HG02970 (cell line): Measurements from ENCODE around the gene ACD.
"Not testable (repeated sequence)": the region's sequence is repeated elsewhere in the genome, so short reads cannot be mapped to it uniquely, and the experiment has no call there.

Experiments
- ATAC-seq: cut with Tn5 transposase; IDR thresholded peaks from one replicate; pipeline ENCODE4 v1.9.1; 2021; ENCODE audit warnings: mild to moderate bottlenecking, moderate library complexity, moderate number of reproducible peaks; ENCODE audit not compliant: unreplicated experiment, low FRiP score

The ACD gene

DNA sequence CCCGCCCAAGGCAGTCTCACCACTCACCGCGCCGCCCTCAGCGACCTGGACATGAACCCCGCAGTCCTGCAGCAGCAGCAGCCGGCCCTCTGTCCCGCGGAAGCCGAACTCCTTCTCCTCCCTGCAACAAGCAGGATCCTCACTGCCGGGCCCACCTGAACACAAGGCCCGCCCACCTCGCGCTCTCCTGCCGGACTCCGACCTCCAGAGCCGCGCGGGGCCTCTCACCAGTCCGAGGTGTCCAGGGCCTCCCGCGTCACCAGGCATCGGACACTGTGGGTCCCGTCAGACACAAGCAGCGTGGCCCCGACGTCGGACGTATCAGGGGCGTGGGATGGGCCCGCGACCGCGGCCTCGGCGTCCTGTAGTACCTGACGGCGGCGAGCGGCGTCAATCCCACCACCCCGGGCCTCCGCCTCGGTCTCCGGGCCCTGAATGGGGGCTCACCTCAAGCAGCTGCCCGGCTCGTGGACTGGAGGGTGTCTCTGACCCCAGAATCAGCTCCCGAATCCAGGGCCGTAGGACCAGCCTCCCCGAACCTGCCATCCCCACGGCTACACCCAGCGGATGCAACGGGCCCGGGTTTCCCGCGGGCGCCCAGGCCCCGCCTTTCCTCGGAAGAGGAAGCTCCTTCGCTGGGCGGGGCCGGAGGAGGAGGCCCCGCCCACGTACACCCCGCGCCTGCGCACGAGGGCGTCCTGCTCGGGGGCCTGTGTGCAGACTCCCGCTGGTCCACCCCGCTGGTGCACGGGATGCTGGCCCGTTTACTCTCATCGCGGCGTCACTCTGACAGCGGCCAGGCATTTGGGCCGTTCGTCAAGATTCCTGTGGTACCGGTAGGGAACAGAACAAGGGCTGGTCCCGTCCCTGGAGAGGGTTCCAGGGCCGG lies at the start of gene ACD:
Gene ACD (minus strand): TSS at position 586 of the 889 bp plus-strand sequence. CDS start 40 bp downstream, at position 546.
- peak; percentile 63 for ATAC-seq

DNA sequence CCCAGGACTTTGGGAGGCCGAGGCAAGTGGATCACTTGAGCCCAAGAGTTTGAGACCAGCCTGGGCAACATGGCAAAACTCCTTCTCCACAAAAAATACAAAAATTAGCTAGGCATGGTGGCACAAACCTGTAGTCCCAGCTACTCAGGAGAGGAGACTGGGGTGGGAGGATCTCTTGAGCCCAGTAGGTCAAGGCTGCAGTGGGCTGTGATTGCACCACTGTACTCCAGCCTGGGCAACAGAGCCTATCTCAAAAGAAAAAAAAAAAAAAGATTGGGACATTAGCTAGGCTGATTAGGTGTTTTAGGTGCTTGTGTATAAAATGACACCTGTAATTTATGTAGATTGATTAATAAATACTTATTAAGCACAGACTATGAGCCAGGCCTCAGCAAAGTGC lies 49.0 kb upstream of the ACD start:
- no peak for ATAC-seq

DNA sequence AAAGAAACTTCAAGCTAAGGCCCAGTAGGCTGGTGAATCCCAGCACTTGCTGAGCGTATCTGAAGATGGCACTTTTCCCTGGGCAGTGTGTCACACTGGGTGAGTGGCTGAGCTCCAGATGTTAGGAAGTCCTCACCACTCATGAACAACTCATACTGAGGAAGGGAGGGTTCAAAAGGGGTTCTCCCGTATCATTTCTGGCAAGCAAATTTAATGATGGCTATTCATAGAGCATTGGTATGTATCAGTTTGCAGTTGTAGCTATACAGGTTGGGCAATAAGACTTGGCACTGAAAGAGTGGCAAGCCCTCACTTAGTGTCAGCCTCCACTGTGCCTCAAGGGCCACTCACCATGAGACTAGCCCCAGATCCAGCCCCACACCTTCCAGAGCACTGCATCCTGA lies 48.3 kb upstream of the ACD start:
- no peak for ATAC-seq

DNA sequence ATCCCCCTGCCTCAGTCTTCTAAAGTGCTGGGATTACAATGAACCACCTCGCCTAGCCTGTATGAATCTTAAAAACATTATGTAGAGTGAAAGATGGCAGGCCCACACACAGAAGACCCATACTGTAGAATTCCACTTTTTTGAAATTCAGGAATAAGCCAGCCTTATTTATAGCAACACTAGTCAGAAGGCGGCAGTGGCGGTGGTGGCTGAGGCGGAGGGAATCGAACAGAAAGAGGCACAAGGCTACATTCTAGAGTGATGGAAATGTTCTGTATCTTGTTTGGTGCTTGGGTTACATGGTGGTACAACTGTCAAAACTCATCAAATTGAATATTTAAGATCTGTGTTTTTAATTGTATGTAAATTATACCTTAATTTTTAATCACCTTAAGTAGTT lies 47.7 kb upstream of the ACD start:
- no peak for ATAC-seq

DNA sequence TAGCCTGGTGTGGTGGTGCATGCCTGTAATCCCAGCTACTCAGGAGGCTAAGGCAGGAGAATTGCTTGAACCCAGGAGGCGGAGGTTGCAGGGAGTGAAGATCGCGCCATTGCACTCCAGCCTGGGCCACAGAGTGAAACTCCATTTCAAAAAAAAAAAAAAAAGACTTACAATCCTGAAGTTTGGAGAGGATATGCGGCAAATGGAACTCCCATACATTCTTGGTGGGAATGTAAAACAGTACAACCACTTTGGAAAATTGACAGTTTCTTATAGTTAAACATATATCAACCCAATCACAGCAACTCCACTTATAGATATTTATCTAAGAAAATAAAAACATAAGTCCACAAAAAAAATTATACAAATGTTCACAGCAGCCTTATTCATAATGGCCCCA lies 47.1 kb upstream of the ACD start:
- no peak for ATAC-seq

DNA sequence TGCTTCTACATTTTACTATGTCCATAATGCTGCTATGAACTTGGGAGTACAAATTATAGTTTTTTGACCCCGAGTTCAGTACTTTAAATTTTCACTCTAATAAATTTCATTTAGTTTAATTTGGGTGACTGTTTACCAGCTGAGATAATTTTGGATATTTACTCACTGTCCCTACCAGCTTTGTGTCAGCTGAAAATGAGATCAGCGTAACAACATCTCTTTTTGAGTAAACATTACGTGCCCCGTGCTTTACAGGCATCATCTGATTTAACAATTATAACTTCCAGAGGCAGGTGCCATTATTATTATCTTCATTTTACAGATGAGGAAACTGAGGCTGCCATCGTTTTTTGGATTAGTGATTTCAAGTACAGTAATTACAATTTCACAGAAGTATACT lies 44.0 kb upstream of the ACD start:
- ATAC-seq, result no peak

DNA sequence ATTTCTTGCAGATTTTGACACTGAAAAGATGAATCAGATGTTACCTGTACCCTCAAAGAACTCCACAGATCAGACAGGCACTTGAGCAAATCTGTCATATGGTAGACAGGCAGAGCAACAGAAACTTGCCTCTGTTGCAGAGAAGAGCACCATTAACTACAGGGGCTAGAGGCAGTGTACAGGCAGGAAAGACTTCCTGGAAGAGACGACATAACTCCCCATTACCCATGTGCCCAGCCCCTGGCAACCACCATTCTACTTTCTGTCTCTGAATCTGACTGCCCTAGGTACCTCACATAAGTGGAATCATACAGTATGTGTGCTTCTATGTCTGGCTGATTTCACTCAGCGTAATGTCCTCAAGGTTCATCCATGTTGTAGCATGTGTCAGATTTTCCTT lies 43.6 kb upstream of the ACD start:
- no peak for ATAC-seq

DNA sequence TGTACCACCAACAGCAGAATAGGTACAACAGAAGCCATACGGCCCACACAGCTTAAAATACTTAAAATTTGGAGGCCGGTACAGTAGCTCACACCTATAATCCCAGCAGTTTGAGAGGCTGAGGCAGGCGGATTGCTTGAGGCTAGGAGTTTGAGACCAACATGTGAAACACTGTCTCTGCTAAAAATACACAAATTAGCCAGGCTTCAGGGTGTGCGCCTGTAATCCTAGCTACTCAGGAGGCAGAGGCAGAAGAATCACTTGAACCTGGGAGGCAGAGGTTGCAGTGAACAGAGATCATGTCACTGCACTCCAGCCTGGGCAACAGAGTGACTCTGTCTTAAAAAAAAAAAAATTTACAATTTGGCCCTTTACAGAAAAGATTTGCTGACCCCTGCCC lies 42.1 kb upstream of the ACD start:
- ATAC-seq, result no peak

DNA sequence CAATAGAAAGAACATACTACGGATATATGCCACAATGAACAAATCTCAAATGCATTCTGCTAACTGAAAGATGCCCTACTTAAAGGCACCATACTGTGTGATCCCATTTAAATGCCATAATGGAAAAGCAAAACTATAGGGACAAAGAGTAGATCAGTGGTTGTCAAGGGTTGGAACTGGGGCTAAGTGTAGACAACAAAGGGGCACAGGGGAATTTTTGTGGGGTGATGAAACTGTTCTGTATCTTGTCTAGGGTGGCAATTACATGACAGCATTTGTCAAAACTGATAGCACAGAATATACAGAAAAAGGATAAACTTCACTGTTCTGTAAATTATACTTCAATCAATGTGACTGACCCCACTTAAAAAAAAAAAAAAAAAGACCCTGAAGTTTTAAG lies 41.4 kb upstream of the ACD start:
- no peak for ATAC-seq

DNA sequence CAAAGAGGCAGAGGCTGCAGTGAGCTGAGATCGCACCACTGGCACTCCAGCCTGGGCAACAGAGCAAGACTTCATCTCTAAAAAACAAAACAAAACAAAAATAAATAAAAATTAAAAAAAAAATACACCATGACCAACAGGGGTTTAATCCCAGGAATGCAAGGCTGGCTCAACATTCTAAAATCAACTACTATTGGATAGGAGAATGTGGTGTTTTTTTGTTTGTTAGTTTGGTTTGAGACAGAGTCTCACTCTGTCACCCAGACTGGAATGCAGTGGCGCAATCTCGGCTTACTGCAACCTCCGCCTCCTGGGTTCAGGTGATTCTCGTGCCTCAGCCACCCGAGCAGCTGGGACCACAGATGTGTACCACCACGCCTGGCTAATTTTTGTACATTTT lies 39.2 kb upstream of the ACD start:
- ATAC-seq, result no peak

DNA sequence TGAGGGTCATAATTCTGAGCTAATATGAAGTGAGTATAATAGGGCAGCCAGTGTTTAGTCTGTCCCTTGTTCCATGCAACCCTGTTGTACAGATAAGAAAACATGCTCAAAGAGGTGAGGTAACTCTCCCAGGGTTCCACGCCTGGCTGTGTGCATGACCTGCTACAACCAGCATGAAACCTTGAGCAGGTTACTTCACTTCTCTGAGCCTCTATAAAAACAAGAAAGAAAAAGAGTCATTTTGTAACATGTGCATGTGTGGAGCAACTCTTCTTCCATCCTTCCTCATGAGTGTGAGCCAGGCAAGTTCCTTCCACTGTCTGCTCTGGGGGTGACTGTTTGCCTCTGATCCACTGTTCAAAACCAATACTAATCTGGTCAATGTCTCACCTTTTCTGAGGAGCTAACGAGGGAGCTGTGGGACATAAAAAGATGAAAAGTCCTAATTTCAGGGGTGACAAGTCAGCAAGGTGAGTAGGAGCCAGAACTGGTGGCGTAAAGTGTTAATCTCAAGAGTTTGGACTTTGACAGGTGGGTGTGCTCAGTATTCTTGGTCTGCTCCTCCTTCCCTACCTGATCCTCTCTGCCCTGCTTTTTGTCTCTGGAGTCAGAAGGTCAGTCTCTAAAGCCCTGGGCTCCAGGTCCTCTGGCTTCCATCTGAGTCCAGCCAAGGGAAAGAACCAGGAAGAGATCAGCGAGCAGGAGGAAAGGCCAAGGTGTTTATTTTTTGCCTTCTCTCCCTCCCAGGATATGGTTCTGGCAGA lies 37.5 kb upstream of the ACD start:
- no peak for ATAC-seq

DNA sequence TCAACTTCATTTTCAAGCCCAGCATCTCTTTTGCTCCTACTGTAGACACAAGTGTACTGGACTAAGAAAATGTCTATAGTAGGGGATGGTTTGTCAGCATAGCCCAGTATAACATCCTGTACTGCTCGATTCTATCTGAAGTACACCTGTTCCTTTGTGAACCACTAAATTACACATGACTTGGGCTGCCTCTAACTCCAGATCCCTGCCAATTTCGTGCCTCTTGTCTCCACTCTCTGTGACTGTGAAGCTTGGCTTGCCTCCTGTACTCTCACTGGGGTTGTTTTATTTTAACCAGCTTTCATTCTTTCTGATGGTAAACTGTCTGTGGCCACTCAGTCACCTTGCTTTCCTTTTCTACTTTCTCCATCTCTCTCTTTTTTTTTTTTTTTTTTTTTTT lies 34.6 kb upstream of the ACD start:
- no peak for ATAC-seq

DNA sequence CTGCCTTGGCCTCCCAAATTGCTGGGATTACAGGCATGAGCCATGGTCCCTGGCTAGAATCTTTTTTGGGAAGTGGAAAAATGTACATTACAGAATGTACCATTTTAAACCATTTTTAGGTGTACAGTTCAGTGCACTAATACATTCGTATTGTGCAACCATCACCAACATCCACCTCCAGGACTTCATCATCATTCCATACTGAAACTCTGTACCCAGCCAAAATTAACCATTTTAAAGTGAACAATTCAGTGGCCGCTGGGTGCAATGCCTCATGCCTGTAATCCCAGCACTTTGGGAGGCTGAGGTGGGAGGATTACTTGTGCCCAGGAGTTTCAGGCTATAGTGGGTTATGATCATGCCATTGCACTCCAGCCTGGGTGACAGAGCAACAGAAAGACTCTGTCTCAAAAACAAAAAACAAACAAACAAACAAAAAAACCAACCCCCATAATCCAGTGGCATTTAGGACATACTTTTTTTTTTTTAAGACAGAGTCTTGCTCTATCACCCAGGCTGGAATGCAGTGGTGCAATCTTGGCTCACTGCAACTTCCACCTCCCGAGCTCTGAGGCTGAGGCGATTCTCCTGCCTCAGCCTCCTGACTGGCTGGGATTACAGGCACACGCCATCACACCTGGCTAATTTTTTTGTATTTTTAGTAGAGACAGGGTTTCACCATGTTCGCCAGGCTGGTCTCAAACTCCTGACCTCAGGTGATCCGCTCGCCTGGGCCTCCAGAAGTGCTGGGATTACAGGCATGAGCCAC lies 33.6 kb upstream of the ACD start:
- not testable (repeated sequence) for ATAC-seq

DNA sequence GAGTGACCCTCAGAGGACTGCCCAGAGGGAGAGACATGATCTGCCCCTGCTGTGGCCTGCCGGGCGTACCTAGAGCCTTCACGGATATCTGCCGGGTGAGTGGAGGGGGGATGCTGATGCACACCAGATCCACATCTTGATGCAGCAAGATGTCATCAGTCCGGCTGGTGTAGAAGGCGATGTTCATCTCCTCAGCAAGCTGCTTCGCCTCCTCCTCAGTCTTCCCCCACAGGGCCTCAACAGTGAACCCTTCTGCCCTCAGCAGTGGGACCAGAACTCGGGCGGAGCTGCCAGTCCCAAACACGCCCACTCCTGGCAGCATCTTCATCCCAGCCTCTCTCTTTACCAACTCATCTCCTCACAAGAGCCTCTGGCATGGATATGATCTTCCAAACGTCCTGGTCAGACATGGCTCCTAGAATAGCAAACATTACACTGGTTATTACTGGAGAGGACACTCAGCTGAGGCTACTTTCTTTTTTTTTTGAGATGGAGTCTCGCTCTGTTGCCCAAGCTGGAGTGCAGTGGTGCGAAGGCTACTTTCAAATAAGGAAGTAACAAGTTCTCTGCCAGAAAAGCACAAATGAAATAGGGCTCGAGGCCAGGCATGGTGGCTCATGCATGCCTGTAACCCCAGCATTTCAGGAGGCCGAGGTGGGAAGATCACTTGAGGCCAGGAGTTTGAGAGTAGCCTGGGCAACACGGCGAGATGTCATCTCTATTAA lies 25.5 kb upstream of the ACD start:
- no peak for ATAC-seq

DNA sequence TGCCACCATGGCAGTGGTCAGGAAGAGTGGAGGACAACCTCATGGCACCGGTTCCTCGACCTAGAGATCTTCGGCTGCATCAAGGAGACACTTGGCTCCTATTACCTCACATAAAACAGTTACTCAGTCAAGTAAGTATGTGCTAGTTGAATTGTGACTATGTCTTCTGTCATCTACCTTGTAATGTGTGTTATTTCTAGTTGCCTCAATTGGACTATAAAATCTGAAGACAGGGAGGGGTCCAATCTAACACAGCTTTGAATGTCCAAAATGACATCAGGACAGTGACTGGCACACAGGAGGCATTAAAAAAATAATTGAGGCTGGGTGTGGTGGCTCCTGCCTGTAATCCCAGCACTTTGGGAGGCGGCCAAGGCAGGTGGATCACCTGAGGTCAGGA lies 23.7 kb upstream of the ACD start:
- no peak for ATAC-seq

DNA sequence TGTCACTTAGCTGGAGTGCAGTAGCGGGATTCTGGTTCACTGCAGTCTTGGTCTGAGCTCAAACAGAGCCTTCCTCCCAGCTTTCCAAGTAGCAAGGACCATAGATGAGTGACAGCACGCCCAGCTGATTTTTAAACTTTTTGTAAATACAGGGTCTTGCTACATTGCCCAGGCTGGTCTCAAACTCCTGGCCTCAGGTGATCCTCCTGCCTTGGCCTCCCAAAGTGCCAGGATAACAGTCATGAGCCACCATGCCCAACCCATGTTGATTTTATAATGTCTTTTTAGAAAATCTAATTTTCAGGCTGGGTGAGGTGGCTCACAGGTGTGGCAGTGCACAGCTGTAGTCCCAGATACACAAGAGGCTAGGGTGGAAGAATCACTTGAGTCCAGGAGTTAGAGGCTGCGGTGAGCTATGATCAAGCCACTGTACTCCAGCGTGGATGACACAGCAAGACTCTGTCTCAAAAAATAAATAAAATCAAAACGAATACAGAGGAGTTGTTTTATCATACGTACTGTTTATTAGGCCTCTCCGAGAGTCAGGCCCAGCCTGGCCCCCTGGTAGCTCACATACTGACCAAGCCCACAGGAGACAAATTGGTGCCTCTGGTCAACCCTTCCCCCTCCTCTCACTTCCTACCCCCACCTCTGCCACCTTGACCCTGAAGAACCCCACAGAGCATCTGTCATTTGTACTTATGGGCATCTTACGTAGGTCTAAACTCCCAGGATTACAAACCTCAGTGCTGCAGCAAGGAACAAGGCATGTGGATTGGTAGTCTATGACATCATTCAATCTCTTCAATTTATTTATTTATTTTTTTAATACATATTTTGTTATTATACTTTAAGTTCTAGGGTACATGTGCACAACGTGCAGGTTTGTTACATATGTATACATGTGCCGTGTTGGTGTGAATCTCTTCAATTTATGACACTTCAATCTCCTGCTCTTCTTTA lies 20.2 kb upstream of the ACD start:
- ATAC-seq, result no peak

DNA sequence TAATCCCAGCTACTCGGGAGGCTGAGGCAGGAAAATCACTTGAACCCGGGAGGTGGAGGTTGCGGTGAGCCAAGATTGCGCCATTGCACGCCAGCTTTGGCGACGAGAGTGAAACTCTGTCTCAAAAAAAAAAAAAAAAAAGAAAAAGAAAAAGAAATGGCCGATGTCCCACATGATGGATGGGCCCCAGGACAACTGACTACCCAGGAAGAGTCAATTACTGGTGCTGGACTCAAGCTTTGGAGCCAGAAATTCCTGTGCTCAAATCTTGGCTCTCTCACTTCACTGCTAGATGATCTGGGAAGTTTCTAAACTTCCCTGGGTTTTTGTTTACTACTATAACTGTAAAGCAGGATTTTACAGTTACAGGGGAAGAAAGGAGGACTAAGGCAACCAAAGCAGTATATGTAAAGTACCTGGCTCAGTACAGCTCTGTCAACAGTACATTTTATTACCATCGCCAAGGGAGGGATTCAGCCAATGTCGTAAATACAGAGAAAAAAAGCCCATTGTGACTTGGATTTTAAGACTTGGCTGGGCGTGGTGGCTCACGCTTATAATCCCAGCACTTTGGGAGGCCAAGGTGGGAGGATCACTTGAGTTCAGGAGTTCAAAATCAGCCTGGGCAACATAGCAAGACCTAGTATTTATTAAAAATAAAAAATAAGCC lies 18.4 kb upstream of the ACD start:
- ATAC-seq, result no peak

DNA sequence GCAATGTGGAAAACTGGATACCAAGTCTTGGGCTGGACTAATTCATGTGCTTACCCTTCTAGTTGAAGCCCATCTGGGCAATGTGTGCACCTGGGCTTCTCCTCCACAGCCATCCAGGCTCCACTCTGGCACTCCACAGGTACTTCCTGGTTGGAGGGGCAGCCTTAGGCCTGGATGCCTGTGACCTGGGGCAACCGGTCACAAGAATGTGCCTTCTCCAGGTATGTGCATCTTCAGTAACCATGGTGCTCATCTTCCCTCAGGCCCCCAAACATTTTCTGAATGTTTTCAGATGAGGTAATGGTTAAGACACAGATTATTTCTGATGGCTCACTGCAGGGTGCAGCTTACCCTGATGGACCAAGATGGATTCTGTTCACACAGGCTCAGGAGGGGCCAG lies 17.7 kb upstream of the ACD start:
- ATAC-seq, result no peak

DNA sequence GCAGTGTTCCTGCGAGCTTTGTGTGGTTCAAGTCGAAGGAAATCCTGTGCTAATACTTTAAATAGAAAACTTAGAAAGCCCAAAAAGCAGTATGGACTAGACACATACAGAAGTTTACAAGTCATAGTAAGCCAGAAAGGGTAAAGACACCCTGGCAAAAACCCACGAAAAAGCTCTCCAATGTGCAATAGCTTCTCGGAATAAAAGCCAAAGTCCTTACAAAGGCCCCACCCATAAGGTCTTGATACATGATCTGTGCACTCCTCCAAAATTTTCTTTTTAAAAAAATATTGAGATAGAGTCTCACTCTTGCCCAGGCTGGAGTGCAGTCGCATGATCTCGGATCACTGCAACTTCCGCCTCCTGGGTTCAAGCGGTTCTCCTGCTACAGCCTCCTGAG lies 16.9 kb upstream of the ACD start:
- ATAC-seq, result no peak
